ENCODE results near the gene PPP1R15A.

DNA sequence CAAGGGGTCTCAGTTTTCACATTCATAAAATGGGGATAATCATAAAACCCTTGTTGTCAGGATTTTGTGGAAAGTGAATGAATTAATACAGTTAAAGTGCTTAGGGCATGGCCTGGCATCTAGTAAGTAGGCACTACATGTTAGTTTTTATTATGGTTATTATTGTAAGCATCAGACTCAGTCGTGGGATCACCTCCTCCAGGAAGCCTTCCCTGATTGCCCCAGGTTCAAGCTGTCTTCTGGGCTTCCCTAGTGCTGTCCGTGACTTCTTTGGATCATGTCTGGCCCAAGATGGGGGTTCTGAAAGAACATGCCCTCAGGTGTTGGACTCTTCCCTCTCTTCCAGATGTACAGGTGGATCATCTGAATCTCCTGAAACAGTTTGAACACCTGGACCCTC is 38.6 kb downstream of the PPP1R15A start:
- TF ChIP-seq, protein P1, sequence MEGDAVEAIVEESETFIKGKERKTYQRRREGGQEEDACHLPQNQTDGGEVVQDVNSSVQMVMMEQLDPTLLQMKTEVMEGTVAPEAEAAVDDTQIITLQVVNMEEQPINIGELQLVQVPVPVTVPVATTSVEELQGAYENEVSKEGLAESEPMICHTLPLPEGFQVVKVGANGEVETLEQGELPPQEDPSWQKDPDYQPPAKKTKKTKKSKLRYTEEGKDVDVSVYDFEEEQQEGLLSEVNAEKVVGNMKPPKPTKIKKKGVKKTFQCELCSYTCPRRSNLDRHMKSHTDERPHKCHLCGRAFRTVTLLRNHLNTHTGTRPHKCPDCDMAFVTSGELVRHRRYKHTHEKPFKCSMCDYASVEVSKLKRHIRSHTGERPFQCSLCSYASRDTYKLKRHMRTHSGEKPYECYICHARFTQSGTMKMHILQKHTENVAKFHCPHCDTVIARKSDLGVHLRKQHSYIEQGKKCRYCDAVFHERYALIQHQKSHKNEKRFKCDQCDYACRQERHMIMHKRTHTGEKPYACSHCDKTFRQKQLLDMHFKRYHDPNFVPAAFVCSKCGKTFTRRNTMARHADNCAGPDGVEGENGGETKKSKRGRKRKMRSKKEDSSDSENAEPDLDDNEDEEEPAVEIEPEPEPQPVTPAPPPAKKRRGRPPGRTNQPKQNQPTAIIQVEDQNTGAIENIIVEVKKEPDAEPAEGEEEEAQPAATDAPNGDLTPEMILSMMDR (IDR thresholded peaks at IDR 0.05; ENCODE audit: control extremely low read depth in 1 of 3, insufficient read depth in 1 of 3, low read depth in 1 of 3, low read length in 3 of 3) = no peak
- no peak for TF ChIP-seq SP1 (IDR thresholded peaks at IDR 0.05; ENCODE audit: low read depth, low read length)

Measured in H1 (cell line).